Stimulated activated CD8-positive, alpha-beta memory T cell treated with anti-CD3 and anti-CD28 coated beads, Interleukin-7, amount 100 ng/mL, for 1 hour (primary cell): ENCODE results near the gene ZNF630.
"Not testable (repeated sequence)": the region's sequence is repeated elsewhere in the genome, so short reads cannot be mapped to it uniquely, and the experiment has no call there.

Source experiments
- DNase-seq, 2 donors: peaks; one replicate each; pipeline ENCODE4 v3.0.0-alpha.2; 2020; ENCODE audit warnings: low read depth in 2 of 2

The ZNF630 gene

GRCh38 chrX:48071064-48071985, at the start of gene ZNF630:
ZNF630 (minus strand) TSS chrX:48071640; CDS start chrX:48066886, 4,754 bp downstream.
- peak in 1 of 2 donors; percentile 27 for DNase-seq

- DNase-seq = no peak
These were observed 36.3 kb upstream of the ZNF630 start for GRCh38 chrX:48107717-48108116.

- no peak for DNase-seq
These were observed 31.5 kb upstream of the ZNF630 start for GRCh38 chrX:48102874-48103374.

GRCh38 chrX:48101443-48101842, 30.0 kb upstream of the ZNF630 start:
- no peak for DNase-seq

- DNase-seq = not testable (repeated sequence)
These were observed 21.1 kb upstream of the ZNF630 start for GRCh38 chrX:48092558-48092957.

GRCh38 chrX:48090123-48090522, 18.7 kb upstream of the ZNF630 start:
- no peak for DNase-seq

- no peak for DNase-seq
These were observed 14.6 kb upstream of the ZNF630 start for GRCh38 chrX:48086082-48086481.

GRCh38 chrX:48083706-48084105, 12.3 kb upstream of the ZNF630 start:
- DNase-seq = no peak

- peak in 1 of 2 donors; percentile 7 for DNase-seq
These were observed 11.8 kb upstream of the ZNF630 start for GRCh38 chrX:48083212-48083611.

- DNase-seq = no peak
These were observed 4.9 kb upstream of the ZNF630 start for GRCh38 chrX:48076343-48076742.

GRCh38 chrX:48071986-48072605, 656 bp upstream of the ZNF630 start:
- DNase-seq = no peak

- DNase-seq = no peak
These were observed 3.1 kb downstream of the ZNF630 start for GRCh38 chrX:48068096-48068887.

GRCh38 chrX:48064261-48064660, 7.2 kb downstream of the ZNF630 start:
- DNase-seq = no peak

GRCh38 chrX:48059296-48059639, 12.2 kb downstream of the ZNF630 start:
- no peak for DNase-seq

- DNase-seq = no peak
These were observed 12.7 kb downstream of the ZNF630 start for GRCh38 chrX:48058621-48059295.

GRCh38 chrX:48046846-48047245, 24.6 kb downstream of the ZNF630 start:
- no peak for DNase-seq

GRCh38 chrX:48045410-48046311, 25.8 kb downstream of the ZNF630 start:
- DNase-seq = no peak

- DNase-seq = no peak
These were observed 28.4 kb downstream of the ZNF630 start for GRCh38 chrX:48043056-48043455.

- DNase-seq = no peak
These were observed 35.5 kb downstream of the ZNF630 start for GRCh38 chrX:48035891-48036290.

- not testable (repeated sequence) for DNase-seq
These were observed 40.7 kb downstream of the ZNF630 start for GRCh38 chrX:48030641-48031173.
